NCI-H1436 (cell line): ENCODE data around the gene ENPP7.

Experiments
- DNase-seq: peaks from one replicate; lab custom pipeline; 2025; lab: John Stamatoyannopoulos, UW

Gene ENPP7

GRCh38 chr17:79702550-79703236, 28.1 kb upstream of the ENPP7 start:
- no peak for DNase-seq

GRCh38 chr17:79704691-79705090, 26.1 kb upstream of the ENPP7 start:
- no peak for DNase-seq

DNA sequence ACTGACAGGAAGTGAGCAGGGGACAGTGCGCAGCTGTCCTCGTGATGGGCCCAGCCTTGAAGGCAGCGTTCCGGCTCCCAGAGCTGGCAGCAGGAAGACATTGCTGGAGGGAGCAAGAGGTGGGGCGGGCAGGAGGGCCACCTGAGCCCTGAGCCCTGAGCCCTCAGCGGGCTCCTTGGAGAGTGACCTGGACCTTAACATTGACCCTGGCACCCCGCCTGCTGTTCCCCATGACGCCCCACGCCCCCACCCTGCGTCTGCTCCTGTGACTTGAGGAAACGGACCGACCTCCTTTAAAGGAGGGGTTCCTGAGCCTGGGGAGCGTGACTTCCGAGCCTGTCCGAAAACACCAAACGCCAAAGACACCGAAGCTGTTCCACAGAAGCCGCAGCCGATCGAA, 25.1 kb upstream of the ENPP7 start:
- no peak for DNase-seq

DNA sequence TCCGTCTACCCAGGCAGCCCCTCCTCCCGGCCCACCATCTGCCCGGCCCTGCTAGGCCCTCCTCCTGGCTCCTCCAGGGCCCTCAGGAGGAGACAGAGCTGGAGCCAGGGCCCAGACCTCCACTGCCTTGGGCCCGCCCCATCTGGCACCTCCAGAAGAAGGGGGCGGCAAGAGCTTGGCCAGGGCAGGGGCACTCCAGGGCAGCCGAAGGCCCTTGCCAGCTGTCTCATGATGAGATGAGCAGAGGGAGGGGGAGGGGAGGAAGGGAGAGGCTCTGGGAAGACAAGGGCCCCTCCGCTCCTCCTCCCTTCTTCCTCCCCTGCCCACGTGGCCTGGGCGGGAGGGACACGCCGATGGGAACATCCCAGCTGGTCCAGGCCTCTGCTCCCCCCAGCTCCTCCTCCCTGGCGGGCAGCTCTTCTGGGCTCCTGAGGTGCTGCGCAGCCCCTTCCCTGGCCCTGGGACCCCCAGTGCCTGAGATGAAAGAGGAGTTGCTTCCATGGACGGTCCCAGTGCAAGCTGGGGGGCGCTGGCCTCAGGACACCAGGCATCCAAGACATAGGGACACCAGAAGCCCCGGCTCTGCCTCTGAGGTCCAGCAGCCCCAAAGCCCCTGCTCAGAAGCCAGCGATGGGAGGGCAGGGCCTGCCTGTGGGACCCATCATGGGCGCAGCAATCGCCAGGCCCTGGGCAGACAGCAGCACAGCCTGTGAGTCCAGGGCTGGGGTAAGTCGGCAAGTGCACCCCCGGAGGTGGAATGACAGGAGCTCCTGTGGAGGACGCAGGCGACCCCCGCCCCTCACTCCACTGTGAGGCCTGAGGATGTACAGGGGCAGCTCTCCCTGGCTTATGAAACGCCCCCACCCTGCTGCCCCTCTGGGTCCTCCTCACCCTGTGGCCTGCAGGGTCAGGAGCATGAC, 23.6 kb upstream of the ENPP7 start:
- no peak for DNase-seq

- DNase-seq, result peak; percentile 33
These were observed 22.5 kb upstream of the ENPP7 start for GRCh38 chr17:79707931-79708891.

DNA sequence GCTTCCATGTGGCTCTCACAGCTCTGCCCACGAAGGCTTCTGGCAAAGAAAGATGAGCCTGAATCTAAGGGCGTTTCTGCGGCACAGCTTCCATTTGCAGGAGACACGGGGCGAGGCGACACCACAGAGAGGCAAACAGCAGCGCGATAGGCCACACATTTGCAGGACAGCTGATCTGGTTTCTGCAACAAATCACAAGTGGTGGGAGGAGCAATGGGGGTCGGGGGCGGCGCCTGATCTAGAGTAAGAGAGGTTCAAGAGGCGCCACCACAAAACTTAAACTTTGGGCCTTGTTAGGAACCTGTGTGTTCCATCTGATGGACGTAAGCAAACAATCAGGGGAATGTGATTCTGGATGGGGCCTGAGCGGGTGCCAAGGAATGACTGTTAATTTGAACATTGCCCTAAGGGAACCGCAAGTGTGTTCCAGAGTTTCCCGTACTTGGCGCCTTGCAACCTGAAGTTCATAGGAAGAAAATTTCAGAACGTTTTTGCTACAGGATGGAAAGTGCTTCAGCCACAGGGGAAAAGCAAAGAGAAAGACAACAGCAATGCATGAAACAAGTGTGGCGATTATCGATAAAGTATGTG, 18.9 kb upstream of the ENPP7 start:
- DNase-seq, result no peak

DNA sequence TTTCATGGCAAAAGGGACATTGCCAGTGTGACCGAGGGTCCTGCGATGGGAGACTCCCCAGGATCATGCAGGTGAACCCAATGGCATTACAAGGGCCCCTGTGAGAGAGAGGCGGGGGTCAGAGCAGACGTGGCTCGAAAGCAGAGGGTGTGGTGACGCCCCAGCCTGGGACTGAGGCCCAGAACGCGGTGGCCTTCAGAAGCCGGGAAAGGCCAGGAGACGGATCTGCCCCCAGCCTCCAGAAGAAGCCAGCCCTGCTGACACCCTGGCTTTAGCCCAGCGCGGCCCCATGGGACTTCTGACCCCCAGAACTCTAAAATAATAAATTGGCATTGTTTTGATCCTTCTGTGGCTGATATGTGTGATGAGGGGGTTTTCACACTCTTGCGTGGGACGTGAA, 17.4 kb upstream of the ENPP7 start:
- no peak for DNase-seq

GRCh38 chr17:79714176-79715097, 16.3 kb upstream of the ENPP7 start:
- DNase-seq, result no peak

- no peak for DNase-seq
These were observed 15.4 kb upstream of the ENPP7 start for GRCh38 chr17:79715098-79715942.

- DNase-seq, result no peak
These were observed 14.6 kb upstream of the ENPP7 start for GRCh38 chr17:79715943-79716797.

GRCh38 chr17:79720705-79721292, 9.9 kb upstream of the ENPP7 start:
- no peak for DNase-seq

DNA sequence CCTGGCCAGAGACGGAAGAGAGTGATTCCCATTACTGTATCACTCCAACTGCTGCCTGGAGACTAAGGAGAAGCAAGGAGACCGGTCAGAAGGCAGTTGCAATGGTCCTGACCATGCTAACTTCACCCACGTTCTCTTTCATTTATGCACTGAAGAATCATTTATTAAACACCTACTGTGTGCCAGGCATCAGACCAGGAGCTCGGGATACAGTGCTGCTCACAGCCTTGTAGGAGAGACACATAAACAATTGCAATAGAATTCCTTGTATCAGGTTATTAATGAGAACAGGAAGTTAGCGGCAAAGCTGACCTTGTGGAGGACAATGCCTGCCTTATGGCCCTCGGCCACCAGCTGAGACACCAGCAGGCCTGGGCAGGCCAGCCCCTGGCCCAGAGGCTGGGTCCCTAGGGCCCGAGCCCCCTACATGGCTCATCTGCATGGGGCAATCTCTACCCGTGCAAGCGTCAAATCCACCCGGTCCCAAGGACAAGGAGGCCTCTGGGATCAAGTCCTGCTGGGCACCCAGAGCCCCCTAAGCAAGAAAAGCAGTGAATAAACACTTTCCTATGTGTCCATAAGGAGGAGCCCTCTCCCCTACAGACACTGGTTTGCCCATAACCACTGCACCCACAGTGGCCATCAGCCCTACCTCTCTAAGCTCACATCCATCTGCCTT, 8.6 kb upstream of the ENPP7 start:
- DNase-seq, result no peak

DNA sequence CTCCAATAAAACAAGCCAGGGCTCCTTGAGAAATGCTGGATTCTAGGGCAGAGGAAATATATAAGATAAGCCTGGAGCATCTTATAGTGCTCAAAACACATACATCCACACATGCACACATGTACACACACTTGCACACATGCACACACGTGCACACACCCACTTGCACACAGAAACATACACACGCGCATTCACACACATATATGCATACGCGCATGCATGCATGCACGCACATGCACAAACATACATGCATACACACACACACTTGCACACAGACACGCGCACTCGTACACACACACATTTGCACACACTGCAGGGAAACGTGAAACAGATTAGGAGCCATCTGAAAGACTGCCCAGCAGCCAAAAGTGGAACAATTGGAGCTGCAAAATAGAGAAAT, 8.0 kb upstream of the ENPP7 start:
- DNase-seq, result no peak

DNA sequence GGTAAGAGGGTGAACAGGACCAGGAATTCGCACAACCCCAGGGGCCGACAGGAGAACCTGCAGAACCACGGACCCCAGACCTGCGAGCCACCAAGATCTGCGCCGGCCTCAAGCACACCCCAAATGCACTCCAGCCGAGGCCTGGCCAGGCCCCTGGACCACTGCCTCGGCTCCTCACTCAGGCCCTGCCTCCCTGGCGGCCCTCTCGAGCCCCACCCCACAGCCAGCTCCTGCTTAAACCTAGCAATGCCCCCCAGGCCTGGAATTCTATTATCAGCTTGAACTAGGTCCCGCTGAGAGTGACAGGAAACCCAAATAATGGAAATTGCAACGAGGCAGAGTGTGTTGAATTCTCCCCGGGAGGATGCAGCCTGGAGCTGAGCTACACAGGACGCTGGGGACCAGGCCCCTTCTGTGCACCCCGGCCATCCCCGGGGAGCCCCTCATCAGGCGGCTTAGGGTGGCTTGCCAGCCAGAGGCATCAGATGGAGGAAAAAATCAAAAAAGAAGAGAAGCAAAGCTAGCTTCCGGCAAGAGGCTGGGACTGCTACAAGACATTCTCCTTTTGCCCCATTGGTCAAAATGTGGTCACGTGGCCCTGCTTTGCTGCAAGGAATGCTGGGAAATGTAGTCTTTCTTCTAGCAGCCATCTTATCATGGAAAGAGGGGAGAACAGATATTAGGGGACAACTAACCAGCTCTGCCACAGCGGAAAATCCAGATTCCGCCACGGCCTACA, 2.4 kb upstream of the ENPP7 start:
- peak; percentile 88 for DNase-seq

DNA sequence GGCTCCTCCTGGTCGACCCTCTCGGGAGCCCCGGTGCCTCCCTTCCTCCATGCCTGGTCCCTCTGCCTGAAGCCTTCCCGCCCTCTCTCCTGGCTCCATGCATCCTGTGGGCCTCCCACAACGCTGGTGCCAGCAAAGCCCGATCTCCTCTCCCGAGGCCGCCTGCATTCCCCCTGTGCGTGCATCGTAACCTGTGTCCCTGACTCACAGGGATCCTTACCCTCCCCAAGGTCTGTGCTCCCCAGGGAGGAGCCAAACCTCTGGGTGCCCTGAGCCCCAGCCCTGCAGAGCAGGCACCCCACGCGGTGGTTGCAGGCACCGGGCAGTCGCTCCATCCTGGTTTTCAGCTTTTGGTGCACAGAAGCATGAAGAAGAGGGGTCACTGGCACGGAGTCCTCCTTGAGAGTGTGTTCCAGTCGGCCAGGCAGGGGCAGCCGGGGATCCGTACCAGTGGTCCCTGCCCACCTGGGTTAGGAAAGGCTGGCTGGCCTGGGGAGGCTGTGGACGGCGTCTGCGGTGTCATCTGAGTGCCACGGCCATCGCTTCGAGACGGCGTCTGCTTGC, 1.8 kb upstream of the ENPP7 start:
- DNase-seq, result no peak

GRCh38 chr17:79729761-79730160, 982 bp upstream of the ENPP7 start:
- no peak for DNase-seq

GRCh38 chr17:79730437-79730768, 340 bp upstream of the ENPP7 start:
- DNase-seq, result no peak
